ENCODE measurements around the gene WDR59.
"Not testable (repeated sequence)": the region's sequence is repeated elsewhere in the genome, so short reads cannot be mapped to it uniquely, and the experiment has no call there.

Gene WDR59

GRCh38 chr16:75002474-75002873 is 17.6 kb upstream of the WDR59 start:
- H3K27ac Mint-ChIP-seq, result no peak overlapping the region
- no peak for ATAC-seq (replicated peaks)
- peaks cover 13% of the 10 kb centered on the region for H3K36me3 Mint-ChIP-seq (ENCODE audit: insufficient read depth)
- no peaks in the 10 kb centered on the region for H3K9me3 Mint-ChIP-seq
- H3K4me3 Mint-ChIP-seq, result no peak overlapping the region
- no peak for DNase-seq
- peaks cover 8 to 13% of the 10 kb centered on the region in 2 donors for H3K4me1 Mint-ChIP-seq (ENCODE audit: low read depth in 2 of 2)
- H3K27me3 Mint-ChIP-seq, result peaks cover 0 to 12% of the 10 kb centered on the region in 2 donors

DNA sequence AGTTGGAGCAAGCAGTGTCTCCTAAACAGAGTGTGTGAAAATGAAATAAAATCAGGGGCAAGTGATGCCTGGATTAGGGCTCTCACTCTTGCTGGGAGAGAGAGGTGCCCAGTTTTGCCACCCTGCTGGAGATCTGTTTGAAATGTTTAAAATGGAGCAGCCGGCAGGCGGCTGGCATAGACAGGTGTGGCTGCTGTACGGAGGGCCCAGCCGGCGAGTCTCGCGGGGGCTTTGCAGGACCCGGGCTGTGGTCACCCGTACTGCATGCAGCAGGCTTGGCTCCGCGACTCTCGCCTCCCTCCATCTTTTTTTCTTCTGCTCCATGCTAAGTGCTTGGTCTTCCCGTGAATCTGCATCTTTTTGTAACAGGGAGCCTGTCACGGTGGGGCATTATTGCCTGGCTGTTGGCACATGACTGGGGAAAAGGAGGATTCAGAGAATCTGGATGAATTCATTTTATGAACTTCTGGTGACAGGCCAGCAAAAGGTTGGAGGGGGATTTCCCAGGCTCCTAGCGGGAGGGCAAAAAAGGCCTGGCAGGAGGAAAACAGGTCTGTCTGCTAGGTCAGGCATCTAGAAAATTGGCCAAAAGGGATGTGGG is 15.7 kb upstream of the WDR59 start:
- Mint-ChIP-seq H3K4me3 (peak overlapping the region; percentile 76 to 82), H3K4me1 (ENCODE audit: low read depth in 2 of 2) (peaks cover 8 to 13% of the 10 kb centered on the region in 2 donors), H3K36me3 (ENCODE audit: insufficient read depth) (peaks cover 13% of the 10 kb centered on the region), H3K27me3 (peaks cover 0 to 12% of the 10 kb centered on the region in 2 donors), H3K27ac (peak overlapping the region in 1 of 2 donors; percentile 57), H3K9me3 (no peaks in the 10 kb centered on the region)
- no peak for ATAC-seq (replicated peaks)
- no peak for DNase-seq

- Mint-ChIP-seq H3K27me3 (peaks cover 0 to 12% of the 10 kb centered on the region in 2 donors), H3K27ac (peak overlapping the region; percentile 19 to 57), H3K9me3 (no peaks in the 10 kb centered on the region), H3K36me3 (ENCODE audit: insufficient read depth) (peaks cover 13% of the 10 kb centered on the region), H3K4me3 (peak overlapping the region; percentile 76 to 82), H3K4me1 (ENCODE audit: low read depth in 2 of 2) (peaks cover 8 to 13% of the 10 kb centered on the region in 2 donors)
- ATAC-seq (replicated peaks) (peak; percentile 62), DNase-seq (peak; percentile 47 to 53 (median 48))
Measured at GRCh38 chr16:74999609-75000480, 14.9 kb upstream of the WDR59 start.

- H3K4me1 Mint-ChIP-seq (ENCODE audit: low read depth in 2 of 2), result peaks cover 8 to 13% of the 10 kb centered on the region in 2 donors
- peaks cover 13% of the 10 kb centered on the region for H3K36me3 Mint-ChIP-seq (ENCODE audit: insufficient read depth)
- peak in 2 of 3 experiments; percentile 5 to 21 for DNase-seq
- peak overlapping the region; percentile 76 to 82 for H3K4me3 Mint-ChIP-seq
- H3K9me3 Mint-ChIP-seq, result no peaks in the 10 kb centered on the region
- H3K27me3 Mint-ChIP-seq, result peaks cover 0 to 12% of the 10 kb centered on the region in 2 donors
- ATAC-seq (replicated peaks), result peak; percentile 35
- peak overlapping the region in 1 of 2 donors; percentile 57 for H3K27ac Mint-ChIP-seq
Measured at GRCh38 chr16:74999219-74999608, 14.3 kb upstream of the WDR59 start.

GRCh38 chr16:74998481-74999218 is 13.7 kb upstream of the WDR59 start, which contains the start of gene ZNRF1:
TSS of gene ZNRF1 (plus strand) at chr16:74999024. CDS start at chr16:74999672, 648 bp downstream.
- Mint-ChIP-seq H3K27me3 (peaks cover 5 to 12% of the 10 kb centered on the region in 2 donors), H3K9me3 (no peaks in the 10 kb centered on the region), H3K4me1 (ENCODE audit: low read depth in 2 of 2) (peaks cover 8 to 13% of the 10 kb centered on the region in 2 donors), H3K4me3 (peak within 1 kb of the TSS; percentile 81 to 82), H3K36me3 (ENCODE audit: insufficient read depth) (peaks cover 13% of the 10 kb centered on the region), H3K27ac (peak within 1 kb of the TSS; percentile 59 to 62)
- peak; percentile 68 to 72 (median 72) for DNase-seq
- peak; percentile 74 for ATAC-seq (replicated peaks)

DNA sequence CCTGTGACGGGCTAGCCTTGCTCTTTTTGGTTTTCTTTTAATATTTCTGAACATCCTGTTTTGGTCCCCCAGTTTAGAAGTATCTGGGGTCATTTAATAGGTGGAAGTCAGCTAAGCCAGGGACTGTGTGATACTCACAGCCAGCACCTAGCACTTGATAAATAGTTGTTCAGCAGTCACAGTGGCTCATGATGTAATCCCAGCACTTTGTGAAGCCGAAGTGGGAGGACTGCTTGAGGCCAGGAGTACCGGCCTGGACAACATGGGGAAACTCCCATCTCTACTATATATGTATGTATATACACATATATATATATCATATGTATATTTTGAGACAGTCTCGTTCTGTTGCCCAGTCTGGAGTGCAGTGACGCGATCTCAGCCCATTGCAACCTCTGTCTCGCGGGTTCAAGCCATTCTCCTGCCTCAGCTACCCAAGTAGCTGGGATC is 12.1 kb upstream of the WDR59 start:
- ATAC-seq (replicated peaks) (no peak), DNase-seq (no peak)
- Mint-ChIP-seq H3K27ac (no peak overlapping the region), H3K4me1 (ENCODE audit: low read depth in 2 of 2) (peaks cover 8 to 13% of the 10 kb centered on the region in 2 donors), H3K4me3 (no peak overlapping the region), H3K36me3 (ENCODE audit: insufficient read depth) (peaks cover 9% of the 10 kb centered on the region), H3K9me3 (no peaks in the 10 kb centered on the region), H3K27me3 (peaks cover 5 to 12% of the 10 kb centered on the region in 2 donors)

- H3K9me3 Mint-ChIP-seq, result no peaks in the 10 kb centered on the region
- H3K27ac Mint-ChIP-seq, result no peak overlapping the region
- no peak overlapping the region for H3K4me3 Mint-ChIP-seq
- H3K4me1 Mint-ChIP-seq (ENCODE audit: low read depth in 2 of 2), result peaks cover 8 to 13% of the 10 kb centered on the region in 2 donors
- peaks cover 8% of the 10 kb centered on the region for H3K36me3 Mint-ChIP-seq (ENCODE audit: insufficient read depth)
- DNase-seq (no peak), ATAC-seq (replicated peaks) (no peak)
- peaks cover 5 to 12% of the 10 kb centered on the region in 2 donors for H3K27me3 Mint-ChIP-seq
Measured at GRCh38 chr16:74995986-74996385, 11.1 kb upstream of the WDR59 start.

DNA sequence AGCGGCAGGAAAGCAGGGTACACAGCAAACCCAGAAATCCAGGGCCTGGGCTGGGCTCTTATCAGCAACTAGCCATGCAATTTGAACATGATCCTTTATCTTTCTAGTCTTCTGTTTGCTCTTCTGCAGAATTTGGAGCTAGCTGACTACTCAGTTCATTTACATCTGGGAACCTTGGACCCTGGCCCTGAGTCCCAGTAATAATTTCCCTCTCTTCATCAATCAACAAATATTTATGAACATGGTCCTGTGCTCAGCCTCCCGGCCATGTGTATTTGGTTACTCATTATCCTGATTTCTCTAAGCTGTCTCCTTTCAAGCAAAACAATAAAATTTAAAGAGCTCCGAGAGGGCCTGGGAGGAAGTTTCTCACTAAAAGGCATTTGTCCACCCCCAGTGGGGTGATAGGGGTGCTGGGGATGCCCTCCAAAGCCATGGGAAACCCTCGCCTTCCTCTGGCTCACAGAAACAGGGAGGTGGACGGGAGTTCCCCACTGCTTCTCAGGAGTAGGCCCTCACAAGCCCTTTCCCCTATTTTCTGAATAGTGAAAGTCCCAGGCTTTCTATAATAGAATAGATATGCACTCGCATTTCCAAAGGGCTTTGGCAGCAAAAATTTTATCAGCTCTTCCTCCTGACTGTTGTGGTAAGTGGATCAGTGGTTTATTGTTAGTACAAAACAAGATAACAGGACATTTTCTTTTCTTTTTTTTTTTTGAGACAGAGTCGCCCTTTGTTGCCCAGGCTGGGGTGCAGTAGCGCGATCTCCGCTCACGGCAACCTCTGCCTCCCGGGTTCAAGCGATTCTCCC is 6.9 kb upstream of the WDR59 start:
- Mint-ChIP-seq H3K4me1 (ENCODE audit: low read depth in 2 of 2) (no peaks in the 10 kb centered on the region), H3K9me3 (no peaks in the 10 kb centered on the region), H3K4me3 (no peak overlapping the region), H3K27ac (no peak overlapping the region), H3K27me3 (peaks cover 0 to 5% of the 10 kb centered on the region in 2 donors), H3K36me3 (ENCODE audit: insufficient read depth) (no peaks in the 10 kb centered on the region)
- no peak for DNase-seq
- ATAC-seq (replicated peaks), result no peak

DNA sequence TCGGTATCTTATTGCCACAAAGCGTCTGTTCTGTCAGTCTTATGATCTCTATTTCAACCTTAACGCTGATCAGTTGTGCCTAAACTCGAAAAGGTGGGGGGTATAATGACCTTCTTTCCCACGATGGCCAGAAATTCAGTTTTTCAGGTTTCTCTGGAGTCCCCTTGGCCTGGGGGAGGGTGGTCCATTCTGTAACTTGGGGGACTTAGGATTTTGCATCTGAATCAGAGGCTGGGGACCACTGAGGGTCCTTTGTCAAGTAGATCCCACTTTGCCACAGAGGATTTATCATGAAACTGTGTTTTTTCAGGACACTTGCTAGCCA is 6.3 kb upstream of the WDR59 start:
- Mint-ChIP-seq H3K4me3 (no peak overlapping the region), H3K27me3 (peaks cover 0 to 5% of the 10 kb centered on the region in 2 donors), H3K4me1 (ENCODE audit: low read depth in 2 of 2) (no peaks in the 10 kb centered on the region), H3K9me3 (no peaks in the 10 kb centered on the region), H3K36me3 (ENCODE audit: insufficient read depth) (no peaks in the 10 kb centered on the region), H3K27ac (no peak overlapping the region)
- DNase-seq, result no peak
- ATAC-seq (replicated peaks), result no peak

- no peaks in the 10 kb centered on the region for H3K9me3 Mint-ChIP-seq
- no peak overlapping the region for H3K4me3 Mint-ChIP-seq
- peaks cover 0 to 5% of the 10 kb centered on the region in 2 donors for H3K27me3 Mint-ChIP-seq
- H3K36me3 Mint-ChIP-seq (ENCODE audit: insufficient read depth), result no peaks in the 10 kb centered on the region
- ATAC-seq (replicated peaks) (no peak), DNase-seq (no peak)
- no peak overlapping the region for H3K27ac Mint-ChIP-seq
- H3K4me1 Mint-ChIP-seq (ENCODE audit: low read depth in 2 of 2), result no peaks in the 10 kb centered on the region
Measured at GRCh38 chr16:74990832-74991231, 5.9 kb upstream of the WDR59 start.

- not testable (repeated sequence) for ATAC-seq (replicated peaks); H3K27me3 Mint-ChIP-seq; DNase-seq; H3K4me1 Mint-ChIP-seq (ENCODE audit: low read depth in 2 of 2); H3K9me3 Mint-ChIP-seq; H3K4me3 Mint-ChIP-seq; H3K36me3 Mint-ChIP-seq (ENCODE audit: insufficient read depth); H3K27ac Mint-ChIP-seq
Measured at GRCh38 chr16:74989864-74990263, 4.9 kb upstream of the WDR59 start.

- no peak for ATAC-seq (replicated peaks)
Measured at GRCh38 chr16:74987027-74987681, 2.2 kb upstream of the WDR59 start.

More at GRCh38 chr16:74987027-74987681, 2.2 kb upstream of the WDR59 start:
- no peak for DNase-seq
- H3K4me3 Mint-ChIP-seq, result no peak overlapping the region
- no peaks in the 10 kb centered on the region for H3K27me3 Mint-ChIP-seq
- H3K4me1 Mint-ChIP-seq (ENCODE audit: low read depth in 2 of 2), result peaks cover 8 to 11% of the 10 kb centered on the region in 2 donors
- H3K27ac Mint-ChIP-seq, result no peak overlapping the region
- peaks cover 22% of the 10 kb centered on the region for H3K36me3 Mint-ChIP-seq (ENCODE audit: insufficient read depth)
- no peaks in the 10 kb centered on the region for H3K9me3 Mint-ChIP-seq

Data from effector memory CD8-positive, alpha-beta T cell (primary cell).